DND-41 (cell line): Measurements from ENCODE around the gene OR5H15.
"Not testable (repeated sequence)": the region's sequence is repeated elsewhere in the genome, so short reads cannot be mapped to it uniquely, and the experiment has no call there.

Source experiments
- ATAC-seq: fragments of 200-7000 bp; cut with Tn5 transposase; 3 replicates; pipeline ENCODE4 v1.9.1; 2021; ENCODE audit warnings: low read depth; ENCODE audit not compliant: insufficient read depth
- DNase-seq: peaks from one replicate; pipeline ENCODE4 v3.0.0-alpha.2; 2020
- H2AFZ ChIP-seq: 2 replicates; pipeline ENCODE4 v1.6.0; 2012; ENCODE audit warnings: low read depth, low read length
- H3K27ac ChIP-seq: 2 replicates; pipeline ENCODE4 v1.5.1; 2012; ENCODE audit warnings: low read length, inconsistent platforms
- H3K27me3 ChIP-seq: fragments of 200-600 bp; sonication (generic); 2 replicates; pipeline ENCODE4 v1.6.0; 2012; ENCODE audit warnings: low read length, mild to moderate bottlenecking, inconsistent platforms; ENCODE audit not compliant: insufficient read depth, poor library complexity
- H3K36me3 ChIP-seq: 2 replicates; pipeline ENCODE4 v1.5.1; 2012; ENCODE audit warnings: low read length, inconsistent platforms; ENCODE audit not compliant: insufficient read depth
- H3K4me1 ChIP-seq: 2 replicates; pipeline ENCODE4 v1.5.1; 2012; ENCODE audit warnings: mild to moderate bottlenecking, low read length; ENCODE audit not compliant: insufficient read depth
- H3K4me2 ChIP-seq: 2 replicates; pipeline ENCODE4 v1.6.0; 2012; ENCODE audit warnings: mild to moderate bottlenecking, moderate library complexity, low read length, inconsistent platforms; ENCODE audit not compliant: insufficient read depth
- H3K4me3 ChIP-seq, 2 experiments: fragments of 200-600 bp in 1 of 2; shearing (Covaris generic) in 1 of 2; 2 replicates each; pipeline ENCODE4 v1.5.1; 2012 to 2016; ENCODE audit warnings: inconsistent platforms in 2 of 2, low read length in 2 of 2, mild to moderate bottlenecking in 2 of 2, low read depth in 1 of 2, moderate library complexity in 1 of 2
- H3K79me2 ChIP-seq: 2 replicates; pipeline ENCODE4 v1.6.0; 2012; ENCODE audit warnings: low read length, inconsistent platforms; ENCODE audit not compliant: insufficient read depth
- H3K9ac ChIP-seq: 2 replicates; pipeline ENCODE4 v1.6.0; 2012; ENCODE audit warnings: low read depth, mild to moderate bottlenecking, inconsistent platforms, low read length, moderate library complexity
- H3K9me3 ChIP-seq: 2 replicates; pipeline ENCODE4 v1.5.1; 2012; ENCODE audit warnings: low read length, moderate library complexity, mild to moderate bottlenecking, inconsistent platforms; ENCODE audit not compliant: insufficient read depth, severe bottlenecking
- H4K20me1 ChIP-seq: 2 replicates; pipeline ENCODE4 v1.6.0; 2012; ENCODE audit warnings: low read length; ENCODE audit not compliant: insufficient read depth
- CTCF ChIP-seq: IDR thresholded peaks from 2 replicates; pipeline ENCODE4 v1.5.1; 2012; ENCODE audit warnings: borderline replicate concordance, low read length, moderate library complexity, mild to moderate bottlenecking; ENCODE audit not compliant: poor library complexity, severe bottlenecking; ENCODE audit errors: extremely low read depth
- EZH2 ChIP-seq: IDR thresholded peaks from 3 replicates; pipeline ENCODE4 v1.6.1; 2012; ENCODE audit warnings: borderline replicate concordance, low read depth, mild to moderate bottlenecking, moderate library complexity, low read length, inconsistent platforms; ENCODE audit not compliant: severe bottlenecking

Gene OR5H15

GRCh38 chr3:98166396-98166795, at the start of gene OR5H15:
TSS of gene OR5H15 (plus strand) at chr3:98166696. CDS start at chr3:98168700, 2,004 bp downstream.
- DNase-seq (no peak), ATAC-seq (no peak)
- H3K4me3 ChIP-seq, result no peak within 1 kb of the TSS
- H4K20me1 ChIP-seq, result no peaks in the 10 kb centered on the region
- H3K27me3 ChIP-seq, result no peaks in the 10 kb centered on the region
- H3K27ac ChIP-seq, result no peak within 1 kb of the TSS
- no peaks in the 10 kb centered on the region for H3K36me3 ChIP-seq
- H3K79me2 ChIP-seq, result no peaks in the 10 kb centered on the region
- no peak within 1 kb of the TSS for H3K4me2 ChIP-seq
- no peak within 1 kb of the TSS for H2AFZ ChIP-seq
- no peaks in the 10 kb centered on the region for H3K9me3 ChIP-seq
- no peak for TF ChIP-seq CTCF
- TF ChIP-seq EZH2, result no peak
- H3K4me1 ChIP-seq, result no peaks in the 10 kb centered on the region
- no peak within 1 kb of the TSS for H3K9ac ChIP-seq

GRCh38 chr3:98130421-98130820, 36.1 kb upstream of the OR5H15 start, which contains the start of gene OR5H1:
TSS of gene OR5H1 (plus strand) at chr3:98130721. CDS start at chr3:98132698, 1,977 bp downstream.
- no peak within 1 kb of the TSS for H3K27ac ChIP-seq
- no peaks in the 10 kb centered on the region for H3K9me3 ChIP-seq
- ATAC-seq (no peak), DNase-seq (no peak)
- no peaks in the 10 kb centered on the region for H3K4me1 ChIP-seq
- H3K4me3 ChIP-seq, result no peak within 1 kb of the TSS
- no peak within 1 kb of the TSS for H3K9ac ChIP-seq
- H3K36me3 ChIP-seq, result no peaks in the 10 kb centered on the region
- no peak within 1 kb of the TSS for H2AFZ ChIP-seq
- H3K27me3 ChIP-seq, result no peaks in the 10 kb centered on the region
- H3K4me2 ChIP-seq, result no peak within 1 kb of the TSS
- TF ChIP-seq EZH2, result no peak
- TF ChIP-seq CTCF, result no peak
- no peaks in the 10 kb centered on the region for H4K20me1 ChIP-seq
- H3K79me2 ChIP-seq, result no peaks in the 10 kb centered on the region

- Histone ChIP-seq H3K4me1 (no peaks in the 10 kb centered on the region), H3K9ac (no peak overlapping the region), H3K79me2 (no peaks in the 10 kb centered on the region), H3K36me3 (no peaks in the 10 kb centered on the region), H3K4me2 (no peak overlapping the region), H3K27me3 (no peaks in the 10 kb centered on the region), H4K20me1 (no peaks in the 10 kb centered on the region), H2AFZ (no peak overlapping the region), H3K4me3 (no peak overlapping the region), H3K9me3 (no peaks in the 10 kb centered on the region), H3K27ac (no peak overlapping the region)
- no peak for TF ChIP-seq EZH2
- TF ChIP-seq CTCF, result no peak
- no peak for ATAC-seq
- no peak for DNase-seq
Measured at GRCh38 chr3:98136631-98137030, 29.9 kb upstream of the OR5H15 start.

- not testable (repeated sequence) for H3K36me3 ChIP-seq, H3K4me1 ChIP-seq, H2AFZ ChIP-seq, H3K4me3 ChIP-seq, H3K9ac ChIP-seq, H4K20me1 ChIP-seq, H3K79me2 ChIP-seq, DNase-seq, H3K9me3 ChIP-seq, ATAC-seq, H3K27ac ChIP-seq, H3K4me2 ChIP-seq, H3K27me3 ChIP-seq
Measured at GRCh38 chr3:98137826-98138557, 28.5 kb upstream of the OR5H15 start.
